SK-N-SH (cell line): ENCODE results near the gene ZC3H18. TPM values are rescaled to one million over a fixed set of nuclear protein-coding genes. Genes with fewer than 3 reads are reported as not detected.

Experiments used
- CTCF ChIA-PET: fragments of 300-600, 350-600 bp; formaldehyde crosslinking; extraction: SDS; loops from one replicate; lab custom pipeline; 2021; lab: Yijun Ruan, JAX
- POLR2A ChIA-PET: fragments of 350-600 bp; sonication (Branson Sonifier 250); formaldehyde crosslinking; extraction: SDS; loops from one replicate; lab custom pipeline; 2020; ENCODE audit warnings: antibody characterized with exemption, inconsistent platforms; lab: Yijun Ruan, JAX
- DNase-seq: peaks from one replicate; pipeline ENCODE4 v3.0.0; 2012
- H2AFZ ChIP-seq: fragments of 200-600 bp; sonication (generic); 2 replicates; pipeline ENCODE4 v1.8.1; 2016; ENCODE audit warnings: antibody characterized with exemption, mild to moderate bottlenecking, low read depth
- H3F3A ChIP-seq: fragments of 200-600 bp; sonication (generic); replicated peaks from 2 replicates; pipeline ENCODE3; 2016; ENCODE audit warnings: antibody characterized with exemption, mild to moderate bottlenecking; ENCODE audit not compliant: insufficient read depth
- H3K27ac ChIP-seq, 2 experiments: fragments of 200-500 bp in 1 of 2; fragments of 200-600 bp in 1 of 2; sonication (Bioruptor generic) in 1 of 2; sonication (generic), shearing (Covaris generic) in 1 of 2; 2 replicates each; pipeline versions ENCODE4 v1.5.1 to v1.6.1; 2014 to 2016; ENCODE audit warnings: low read depth in 2 of 2, inconsistent platforms in 1 of 2, low read length in 1 of 2, mild to moderate bottlenecking in 1 of 2, mixed read lengths in 1 of 2
- H3K27me3 ChIP-seq: fragments of 200-600 bp; sonication (generic), shearing (Covaris generic); 2 replicates; pipeline ENCODE4 v1.6.1; 2016; ENCODE audit warnings: mixed run types; ENCODE audit not compliant: insufficient read depth
- H3K36me3 ChIP-seq, 2 experiments: fragments of 200-500 bp in 1 of 2; fragments of 200-600 bp in 1 of 2; sonication (Bioruptor generic) in 1 of 2; sonication (generic) in 1 of 2; replicated peaks in 1 of 2; 2 replicates each; pipeline versions ENCODE3 to v1.5.1; 2014 to 2016; ENCODE audit warnings: low read length in 1 of 2, mild to moderate bottlenecking in 1 of 2; ENCODE audit not compliant: insufficient read depth in 2 of 2, control insufficient read depth in 1 of 2
- H3K4me1 ChIP-seq, 2 experiments: fragments of 200-500 bp in 1 of 2; fragments of 200-600 bp in 1 of 2; sonication (Bioruptor generic) in 1 of 2; sonication (generic), shearing (Covaris generic) in 1 of 2; 2 replicates each; pipeline versions ENCODE4 v1.5.1 to v1.6.1; 2014 to 2016; ENCODE audit warnings: low read depth in 1 of 2, low read length in 1 of 2, mixed run types in 1 of 2; ENCODE audit not compliant: insufficient read depth in 2 of 2, control insufficient read depth in 1 of 2
- H3K4me2 ChIP-seq: fragments of 200-600 bp; sonication (generic), shearing (Covaris generic); 2 replicates; pipeline ENCODE4 v1.6.1; 2017; ENCODE audit warnings: mixed run types
- H3K4me3 ChIP-seq, 2 experiments: fragments of 200-500 bp in 1 of 2; fragments of 200-600 bp in 1 of 2; sonication (Bioruptor generic) in 1 of 2; sonication (generic), shearing (Covaris generic) in 1 of 2; 2 replicates each; pipeline versions ENCODE4 v1.5.1 to v1.8.1; 2014 to 2016; ENCODE audit warnings: low read depth in 2 of 2, inconsistent platforms in 1 of 2, low read length in 1 of 2, mild to moderate bottlenecking in 1 of 2, mixed read lengths in 1 of 2, moderate library complexity in 1 of 2
- H3K79me2 ChIP-seq: fragments of 200-600 bp; sonication (generic); 2 replicates; pipeline ENCODE4 v1.8.1; 2017; ENCODE audit warnings: mild to moderate bottlenecking; ENCODE audit not compliant: insufficient read depth
- H3K9ac ChIP-seq: fragments of 200-600 bp; sonication (generic); 2 replicates; pipeline ENCODE4 v1.6.1; 2017; ENCODE audit warnings: mixed run types
- H3K9me2 ChIP-seq: fragments of 200-600 bp; sonication (generic); 2 replicates; pipeline ENCODE4 v1.6.1; 2017; ENCODE audit warnings: mixed run types
- H3K9me3 ChIP-seq: fragments of 200-600 bp; sonication (generic); 2 replicates; pipeline ENCODE4 v1.6.1; 2017; ENCODE audit warnings: mixed run types, mild to moderate bottlenecking, moderate library complexity
- H4K20me1 ChIP-seq: fragments of 200-600 bp; sonication (generic); 2 replicates; pipeline ENCODE4 v1.6.1; 2017; ENCODE audit warnings: mild to moderate bottlenecking, mixed run types; ENCODE audit not compliant: insufficient read depth
- CTCF ChIP-seq: fragments of 200-600 bp; sonication (generic); IDR thresholded peaks from 2 replicates; pipeline ENCODE4 v1.6.1; 2017; ENCODE audit warnings: antibody characterized with exemption, mild to moderate bottlenecking, moderate library complexity
- EP300 ChIP-seq, 2 experiments: IDR thresholded peaks; 2 replicates each; pipeline versions ENCODE4 v1.4.0 to v1.6.1; 2012; ENCODE audit warnings: borderline replicate concordance in 1 of 2, low read depth in 1 of 2, low read length in 1 of 2
- IRF3 ChIP-seq: fragments of 150-350 bp; IDR thresholded peaks from 2 replicates; pipeline ENCODE4 v1.6.1; 2016; ENCODE audit warnings: mild to moderate bottlenecking, low read depth, low read length
- WGBS: methylation state at CpG from one replicate; pipeline ENCODE4 v1.1.6; 2017; ENCODE audit warnings: low lambda C conversion rate; 5-methylcytosine and 5-hydroxymethylcytosine counted together
- polyA plus RNA-seq, 3 experiments: library from polyadenylated mRNA; depleted of rRNA; stranded (reverse); fragments of >200 nt; gene quantifications; 2 replicates each; pipeline ENCODE4 v1.2.3, GENCODE V29; 2012

The ZC3H18 gene
- polyA plus RNA-seq, 1 of the 3 experiments (the other 2 are of a cell fraction), result 32.7 TPM

- TF ChIP-seq IRF3, result no peak
- TF ChIP-seq, all 33 proteins: peak for 0
These were observed 110.4 kb downstream of the ZC3H18 start (continued) for GRCh38 chr16:88680554-88681083.

DNA sequence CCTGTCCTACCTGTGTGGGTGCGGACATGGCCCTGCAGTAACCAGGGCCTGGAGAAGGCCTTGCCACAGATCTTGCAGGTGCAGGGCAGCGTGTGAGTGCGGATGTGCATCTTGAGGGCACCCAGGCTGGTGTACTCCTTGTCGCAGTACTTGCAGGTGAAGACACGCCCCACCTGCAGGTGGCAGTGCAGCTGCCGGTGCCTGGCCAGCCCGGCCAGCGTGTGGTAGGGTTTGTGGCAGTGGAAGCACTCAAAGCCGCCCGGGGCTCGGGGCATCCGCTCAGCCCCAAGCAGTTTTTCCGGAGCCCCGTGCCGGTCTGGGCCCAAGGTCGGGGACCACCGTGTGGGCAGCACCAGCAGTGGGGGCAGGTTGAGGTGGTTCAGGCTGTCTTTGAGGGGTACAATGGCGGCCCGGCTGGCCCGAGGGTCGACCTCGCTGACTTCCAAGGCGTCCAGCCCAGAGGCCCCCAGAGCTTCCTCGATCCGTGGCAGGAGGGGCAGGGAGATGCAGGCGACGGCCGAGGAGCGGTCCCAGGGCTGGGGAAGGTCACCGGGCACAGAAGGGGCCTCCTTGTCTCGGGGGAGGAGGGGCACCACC lies 111.0 kb downstream of the ZC3H18 start:
- POLR2A ChIA-PET, result no interaction called here
- Histone ChIP-seq H3K9me3 (no peaks in the 10 kb centered on the region), H3K27me3 (no peaks in the 10 kb centered on the region), H3K4me1 (peaks cover 5 to 10% of the 10 kb centered on the region in 2 experiments; a peak in 2 of 4 replicates), H3K36me3 (no peaks in the 10 kb centered on the region), H3K9me2 (no peaks in the 10 kb centered on the region), H2AFZ (no peak overlapping the region), H3K9ac (no peak overlapping the region), H3K27ac (no peak overlapping the region), H3K4me2 (no peak overlapping the region), H3K4me3 (no peak overlapping the region), H4K20me1 (no peaks in the 10 kb centered on the region), H3F3A (peaks cover 5% of the 10 kb centered on the region), H3K79me2 (no peaks in the 10 kb centered on the region)
- TF ChIP-seq EP300 (IDR thresholded peaks at IDR 0.05; ENCODE audit: borderline replicate concordance in 1 of 2, low read depth in 1 of 2, low read length in 1 of 2), result no peak
- TF ChIP-seq CTCF, result peak; percentile 26; the same call in 1 of the 2 replicates
- WGBS, result 61% methylated on average over 15 of the region's 31 CpGs
- CTCF ChIA-PET, result interaction anchor here (1.8 kb wide), 1 partner anchor 28 kb away, joined by 3 read pairs; no protein-coding TSS in a partner anchor
- peak; percentile 41 for DNase-seq

Other genes starting within 250 kb of the ZC3H18 start
- gene ZNF469, start 187.4 kb upstream of the ZC3H18 start, polyA plus RNA-seq (2012; rRNA removed), result 0.24 and 0.56 TPM in 2 replicates
- 0.54 and 1.2 TPM in 2 replicates for gene ZFPM1, start 117.1 kb upstream of the ZC3H18 start, polyA plus RNA-seq (2012; rRNA removed)
- gene IL17C, start 68.2 kb downstream of the ZC3H18 start, polyA plus RNA-seq (2012; rRNA removed), result 0.07 TPM in 1 of 2 replicates, not detected in the other
- 116 and 176 TPM in 2 replicates for gene CYBA, start 80.7 kb downstream of the ZC3H18 start, polyA plus RNA-seq (2012; rRNA removed)
- 14.7 and 15.7 TPM in 2 replicates for gene MVD, start 92.7 kb downstream of the ZC3H18 start, polyA plus RNA-seq (2012; rRNA removed)
- gene SNAI3, start 116.1 kb downstream of the ZC3H18 start, polyA plus RNA-seq (2012; rRNA removed), result 0.03 and 0.18 TPM in 2 replicates
- 17.0 and 17.2 TPM in 2 replicates for gene RNF166, start 136.0 kb downstream of the ZC3H18 start, polyA plus RNA-seq (2012; rRNA removed)
- gene CTU2, start 136.1 kb downstream of the ZC3H18 start, polyA plus RNA-seq (2012; rRNA removed), result 16.2 and 16.5 TPM in 2 replicates
- 111 and 184 TPM in 2 replicates for gene PIEZO1, start 214.8 kb downstream of the ZC3H18 start, polyA plus RNA-seq (2012; rRNA removed)
- 3.1 and 6.1 TPM in 2 replicates for gene CDT1, start 233.4 kb downstream of the ZC3H18 start, polyA plus RNA-seq (2012; rRNA removed)
- gene APRT, start 241.5 kb downstream of the ZC3H18 start, polyA plus RNA-seq (2012; rRNA removed), result 178 and 192 TPM in 2 replicates